BE2C (cell line): ENCODE data around the gene SYT9.

Experiments
- DNase-seq: peaks from one replicate; pipeline ENCODE4 v3.0.0-alpha.2; 2020
- H3K27me3 ChIP-seq: fragments of 250-450 bp; sonication (Bioruptor Pico); 2 replicates; pipeline ENCODE4 v1.5.1; 2020; ENCODE audit warnings: mild to moderate bottlenecking
- H3K36me3 ChIP-seq: fragments of 250-450 bp; sonication (Bioruptor Pico); 2 replicates; pipeline ENCODE4 v1.5.1; 2020; ENCODE audit warnings: mild to moderate bottlenecking
- H3K4me1 ChIP-seq: fragments of 250-450 bp; sonication (Bioruptor Pico); 2 replicates; pipeline ENCODE4 v1.5.1; 2020
- H3K4me3 ChIP-seq: 2 replicates; pipeline ENCODE4 v1.5.1; 2011; ENCODE audit warnings: low read depth, low read length
- H3K9me3 ChIP-seq: fragments of 250-450 bp; sonication (Bioruptor Pico); 2 replicates; pipeline ENCODE4 v1.5.1; 2020
- TF ChIP-seq, protein P1 (sequence below): IDR thresholded peaks from 2 replicates; pipeline ENCODE4 v1.5.1; 2012; ENCODE audit warnings: mild to moderate bottlenecking, low read depth, low read length

Gene SYT9

DNA sequence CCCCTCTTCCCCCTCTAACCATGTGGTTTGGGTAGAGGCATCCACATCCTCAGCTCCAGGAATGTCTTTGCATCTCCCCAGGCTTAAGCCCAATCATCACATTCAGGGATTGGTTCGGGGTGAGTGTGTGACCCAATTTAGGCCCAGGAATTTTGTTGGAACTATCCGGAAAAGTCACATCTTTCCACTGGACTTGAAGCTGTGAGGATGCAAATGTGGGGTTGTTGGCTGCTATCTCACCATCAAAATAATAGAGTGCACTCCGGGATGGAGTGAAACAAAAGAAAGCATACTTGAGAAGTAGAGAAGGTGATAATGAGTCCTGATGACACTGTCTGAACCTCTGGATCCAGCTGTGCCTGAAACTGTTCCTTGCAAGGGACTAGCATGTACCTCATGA is 199.8 kb downstream of the SYT9 start:
- no peak for DNase-seq
- H3K36me3 ChIP-seq: no peaks in the 10 kb centered on the region
- H3K4me3 ChIP-seq: no peak overlapping the region
- TF ChIP-seq, protein P1, sequence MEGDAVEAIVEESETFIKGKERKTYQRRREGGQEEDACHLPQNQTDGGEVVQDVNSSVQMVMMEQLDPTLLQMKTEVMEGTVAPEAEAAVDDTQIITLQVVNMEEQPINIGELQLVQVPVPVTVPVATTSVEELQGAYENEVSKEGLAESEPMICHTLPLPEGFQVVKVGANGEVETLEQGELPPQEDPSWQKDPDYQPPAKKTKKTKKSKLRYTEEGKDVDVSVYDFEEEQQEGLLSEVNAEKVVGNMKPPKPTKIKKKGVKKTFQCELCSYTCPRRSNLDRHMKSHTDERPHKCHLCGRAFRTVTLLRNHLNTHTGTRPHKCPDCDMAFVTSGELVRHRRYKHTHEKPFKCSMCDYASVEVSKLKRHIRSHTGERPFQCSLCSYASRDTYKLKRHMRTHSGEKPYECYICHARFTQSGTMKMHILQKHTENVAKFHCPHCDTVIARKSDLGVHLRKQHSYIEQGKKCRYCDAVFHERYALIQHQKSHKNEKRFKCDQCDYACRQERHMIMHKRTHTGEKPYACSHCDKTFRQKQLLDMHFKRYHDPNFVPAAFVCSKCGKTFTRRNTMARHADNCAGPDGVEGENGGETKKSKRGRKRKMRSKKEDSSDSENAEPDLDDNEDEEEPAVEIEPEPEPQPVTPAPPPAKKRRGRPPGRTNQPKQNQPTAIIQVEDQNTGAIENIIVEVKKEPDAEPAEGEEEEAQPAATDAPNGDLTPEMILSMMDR: no peak
- no peaks in the 10 kb centered on the region for H3K9me3 ChIP-seq
- H3K4me1 ChIP-seq: no peaks in the 10 kb centered on the region
- no peaks in the 10 kb centered on the region for H3K27me3 ChIP-seq

DNA sequence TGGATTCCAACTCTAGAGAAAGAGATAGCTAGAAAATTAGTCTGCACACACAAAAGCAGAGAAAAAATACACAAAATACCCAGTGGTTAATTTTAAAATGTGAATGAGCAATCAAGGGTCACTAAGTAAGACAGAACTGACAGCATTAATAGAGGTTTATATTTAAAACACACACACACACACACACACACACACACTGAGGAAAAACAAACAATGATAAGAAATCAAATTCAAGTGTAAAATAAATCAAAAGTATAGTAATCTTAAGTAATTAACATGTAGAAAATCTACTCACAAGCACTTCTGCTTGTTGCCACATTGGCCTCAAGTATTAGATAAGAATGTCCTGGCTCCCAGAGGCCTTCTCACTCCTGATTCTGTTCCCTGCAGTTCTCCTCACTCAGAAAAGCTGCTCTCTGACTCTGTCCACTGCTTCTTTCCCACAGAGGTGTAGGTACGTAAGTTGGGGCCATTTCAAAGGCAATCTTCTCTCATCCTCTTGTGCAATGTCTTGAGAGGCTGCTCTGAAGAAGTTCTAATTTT is 200.3 kb downstream of the SYT9 start:
- no peaks in the 10 kb centered on the region for H3K27me3 ChIP-seq
- TF ChIP-seq, protein P1: no peak
- DNase-seq: no peak
- H3K36me3 ChIP-seq: no peaks in the 10 kb centered on the region
- no peak overlapping the region for H3K4me3 ChIP-seq
- H3K9me3 ChIP-seq: no peaks in the 10 kb centered on the region
- H3K4me1 ChIP-seq: no peaks in the 10 kb centered on the region

DNA sequence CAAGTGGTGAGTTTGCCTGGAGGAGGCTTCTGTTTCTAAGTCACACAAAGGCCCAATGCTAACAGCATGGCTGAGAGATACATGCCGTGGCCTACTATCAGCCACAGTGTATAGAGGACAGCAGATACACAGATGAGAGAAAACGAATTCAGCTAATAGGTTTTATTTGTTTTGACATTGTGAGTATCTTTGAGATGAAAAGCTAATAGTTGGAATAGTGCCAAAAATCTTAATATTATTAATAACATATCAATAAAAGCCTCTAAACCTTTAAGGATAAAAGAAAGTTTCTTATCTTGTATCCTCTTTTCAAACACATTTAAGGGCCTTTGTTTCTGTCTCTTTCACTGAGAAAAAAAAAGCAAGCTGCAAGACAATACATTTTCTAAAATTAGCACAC is 203.2 kb downstream of the SYT9 start:
- H3K4me1 ChIP-seq: no peaks in the 10 kb centered on the region
- no peak for DNase-seq
- no peaks in the 10 kb centered on the region for H3K27me3 ChIP-seq
- H3K36me3 ChIP-seq: no peaks in the 10 kb centered on the region
- H3K4me3 ChIP-seq: no peak overlapping the region
- H3K9me3 ChIP-seq: no peaks in the 10 kb centered on the region
- TF ChIP-seq, protein P1: no peak

DNA sequence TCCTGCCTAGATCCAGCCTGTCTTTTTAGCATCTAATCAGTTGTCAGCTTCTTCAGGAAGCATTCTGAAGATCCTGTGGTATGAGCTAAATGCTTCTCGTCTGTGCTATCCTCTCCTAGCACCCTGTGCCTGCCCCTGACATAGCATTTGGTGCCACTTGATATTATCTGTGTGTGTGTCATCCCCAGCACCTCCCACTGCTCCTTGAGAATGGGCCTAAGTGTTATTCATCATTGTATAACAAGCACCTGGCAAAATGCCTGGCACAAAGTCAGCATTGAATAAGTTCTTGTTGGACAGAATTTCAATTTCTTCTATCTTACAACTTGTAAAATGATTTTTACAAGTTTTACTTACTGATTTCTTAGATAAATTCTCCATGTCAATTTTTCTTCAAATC is 205.5 kb downstream of the SYT9 start:
- TF ChIP-seq, protein P1: no peak
- no peak overlapping the region for H3K4me3 ChIP-seq
- no peak for DNase-seq
- H3K27me3 ChIP-seq: no peaks in the 10 kb centered on the region
- H3K4me1 ChIP-seq: peaks cover 5% of the 10 kb centered on the region
- no peaks in the 10 kb centered on the region for H3K9me3 ChIP-seq
- H3K36me3 ChIP-seq: no peaks in the 10 kb centered on the region

DNA sequence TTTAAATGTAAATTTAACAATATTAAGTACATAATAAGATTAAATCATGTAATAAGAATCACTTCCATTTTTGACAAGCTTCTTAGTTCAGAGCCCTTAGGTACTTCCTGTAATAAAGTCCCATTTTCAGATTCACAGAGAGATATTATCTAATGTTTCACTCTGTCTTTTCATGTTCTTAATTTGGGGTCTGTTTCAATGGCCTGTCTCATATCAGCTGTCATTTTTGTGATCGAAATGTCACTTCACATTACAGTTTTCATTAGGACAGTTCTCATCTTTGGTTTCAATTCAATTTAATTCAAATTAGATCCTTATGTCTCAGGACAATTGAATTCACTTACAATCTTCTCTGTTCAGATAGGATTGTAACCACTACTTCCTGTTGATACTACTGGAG is 211.0 kb downstream of the SYT9 start:
- no peaks in the 10 kb centered on the region for H3K36me3 ChIP-seq
- TF ChIP-seq, protein P1: no peak
- H3K4me3 ChIP-seq: no peak overlapping the region
- DNase-seq: no peak
- H3K4me1 ChIP-seq: peaks cover 14% of the 10 kb centered on the region
- H3K27me3 ChIP-seq: peaks cover 3% of the 10 kb centered on the region; the same call in 1 of the 2 replicates
- H3K9me3 ChIP-seq: no peaks in the 10 kb centered on the region

DNA sequence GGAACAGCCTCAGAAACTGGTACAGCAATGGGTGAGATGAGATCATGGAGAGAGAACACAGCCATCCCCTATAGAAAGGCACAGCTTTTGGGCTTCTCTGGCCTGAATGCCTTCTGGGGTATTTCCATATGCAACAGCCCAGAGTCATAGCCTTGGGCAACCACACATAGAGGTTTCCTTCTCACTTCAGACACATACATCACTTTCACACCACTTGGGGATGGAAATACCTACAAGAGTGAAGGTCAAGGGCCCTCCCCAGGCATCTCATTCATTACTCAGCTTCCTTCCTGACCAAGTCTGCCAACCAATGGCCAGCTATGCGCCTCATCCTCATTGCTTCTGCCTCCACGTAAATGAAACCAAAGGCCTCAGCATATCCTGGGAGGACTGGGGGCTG is 215.9 kb downstream of the SYT9 start:
- DNase-seq: no peak
- no peaks in the 10 kb centered on the region for H3K9me3 ChIP-seq
- H3K36me3 ChIP-seq: no peaks in the 10 kb centered on the region
- peaks cover 3% of the 10 kb centered on the region; the same call in 1 of the 2 replicates for H3K27me3 ChIP-seq
- H3K4me3 ChIP-seq: no peak overlapping the region
- TF ChIP-seq, protein P1: no peak
- H3K4me1 ChIP-seq: peaks cover 9% of the 10 kb centered on the region
